ENCODE results near the gene STC2.

DNA sequence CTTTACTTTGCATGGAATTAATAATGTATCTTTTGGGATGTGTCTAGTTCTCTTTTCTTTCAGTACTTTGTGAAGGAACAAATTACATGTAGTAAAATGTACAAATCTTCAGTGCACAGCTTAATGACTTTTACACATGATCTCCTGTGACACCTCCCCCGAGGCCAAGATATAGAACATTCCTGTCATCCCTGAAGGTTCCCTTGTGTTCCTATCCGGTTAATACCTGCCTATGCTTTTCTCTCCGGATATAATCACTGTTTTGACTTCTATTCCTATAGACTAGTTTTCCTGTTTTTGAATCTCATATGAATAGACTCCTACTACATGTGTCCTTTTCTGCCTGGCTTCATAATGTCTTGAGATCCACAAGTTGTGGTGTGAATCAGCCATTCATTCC is 21.5 kb downstream of the STC2 start:
- no peak for TF ChIP-seq EZH2 (IDR thresholded peaks at IDR 0.05; ENCODE audit: low read length)
- TF ChIP-seq, protein P1, sequence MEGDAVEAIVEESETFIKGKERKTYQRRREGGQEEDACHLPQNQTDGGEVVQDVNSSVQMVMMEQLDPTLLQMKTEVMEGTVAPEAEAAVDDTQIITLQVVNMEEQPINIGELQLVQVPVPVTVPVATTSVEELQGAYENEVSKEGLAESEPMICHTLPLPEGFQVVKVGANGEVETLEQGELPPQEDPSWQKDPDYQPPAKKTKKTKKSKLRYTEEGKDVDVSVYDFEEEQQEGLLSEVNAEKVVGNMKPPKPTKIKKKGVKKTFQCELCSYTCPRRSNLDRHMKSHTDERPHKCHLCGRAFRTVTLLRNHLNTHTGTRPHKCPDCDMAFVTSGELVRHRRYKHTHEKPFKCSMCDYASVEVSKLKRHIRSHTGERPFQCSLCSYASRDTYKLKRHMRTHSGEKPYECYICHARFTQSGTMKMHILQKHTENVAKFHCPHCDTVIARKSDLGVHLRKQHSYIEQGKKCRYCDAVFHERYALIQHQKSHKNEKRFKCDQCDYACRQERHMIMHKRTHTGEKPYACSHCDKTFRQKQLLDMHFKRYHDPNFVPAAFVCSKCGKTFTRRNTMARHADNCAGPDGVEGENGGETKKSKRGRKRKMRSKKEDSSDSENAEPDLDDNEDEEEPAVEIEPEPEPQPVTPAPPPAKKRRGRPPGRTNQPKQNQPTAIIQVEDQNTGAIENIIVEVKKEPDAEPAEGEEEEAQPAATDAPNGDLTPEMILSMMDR (optimal IDR thresholded peaks at IDR 0.05 in 1 of 3, IDR thresholded peaks at IDR 0.05 in 1 of 3, conservative IDR thresholded peaks at IDR 0.05 in 1 of 3; ENCODE audit: extremely low read depth in 1 of 3, insufficient read depth in 2 of 3, low read length in 3 of 3), result no peak

All from keratinocyte (primary cell).